Measurements from ENCODE around the gene GAK. TPM values are rescaled to one million over a fixed set of nuclear protein-coding genes. Genes with fewer than 3 reads are reported as not detected.
A peak's percentile ranks its signal among the peaks of the same experiment; 100 is the strongest.
"Not testable (repeated sequence)": the region's sequence is repeated elsewhere in the genome, so short reads cannot be mapped to it uniquely, and the experiment has no call there.

The GAK gene
- total RNA-seq, 1 experiment from 2014 or later, result 121 TPM

DNA sequence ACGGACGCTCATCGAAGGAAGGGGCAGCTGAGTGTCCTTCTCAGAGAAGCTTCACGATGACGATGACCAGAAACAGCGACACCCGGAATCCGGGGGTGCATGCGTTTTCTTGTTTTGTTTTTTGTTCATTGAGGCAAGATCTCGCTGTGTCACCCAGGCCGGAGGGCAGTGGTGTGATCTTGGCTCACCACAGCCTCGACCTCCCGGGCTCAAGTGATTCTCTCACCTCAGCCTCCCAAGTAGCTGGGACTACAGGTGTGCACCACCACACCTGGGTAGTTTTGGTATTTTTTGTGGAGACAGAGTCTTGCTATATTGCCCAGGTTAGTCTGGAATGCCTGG lies 21.4 kb upstream of the GAK start:
- DNase-seq (ENCODE audit: low read depth), result no peak

DNA sequence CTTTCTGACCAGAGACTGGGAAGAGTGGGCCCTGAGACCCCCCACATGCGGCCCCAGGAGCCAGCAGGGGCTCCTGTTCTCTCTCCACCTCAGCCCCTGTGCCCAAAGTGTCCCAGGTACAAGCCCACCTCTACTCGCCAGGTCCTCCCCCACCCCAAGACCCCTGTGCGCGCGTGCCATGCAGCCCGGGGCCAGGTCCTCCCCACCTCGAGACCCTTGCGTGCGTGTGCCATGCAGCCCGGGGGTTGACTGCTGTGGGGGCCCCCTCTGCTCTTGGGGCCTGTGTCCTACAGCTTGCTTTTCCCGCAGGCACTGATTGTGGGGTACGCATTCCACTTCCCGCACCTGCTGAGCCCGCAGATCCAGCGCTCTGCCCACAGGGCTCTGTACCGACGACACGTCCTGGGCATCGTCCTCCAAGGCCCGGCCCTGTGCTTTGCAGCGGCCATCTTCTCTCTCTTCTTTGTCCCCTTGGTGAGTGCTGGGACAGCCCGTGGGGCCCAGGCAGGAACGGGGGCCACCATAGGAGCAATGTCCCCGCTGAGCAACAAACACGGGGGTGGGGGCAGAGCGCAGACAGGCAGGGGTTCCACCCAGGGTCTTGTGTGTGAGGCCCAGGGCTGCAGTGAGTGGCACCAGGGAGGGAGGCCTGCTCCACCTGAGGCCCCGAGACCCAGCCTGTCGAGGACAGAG lies 20.9 kb upstream of the GAK start:
- no peak for DNase-seq (ENCODE audit: low read depth)

DNA sequence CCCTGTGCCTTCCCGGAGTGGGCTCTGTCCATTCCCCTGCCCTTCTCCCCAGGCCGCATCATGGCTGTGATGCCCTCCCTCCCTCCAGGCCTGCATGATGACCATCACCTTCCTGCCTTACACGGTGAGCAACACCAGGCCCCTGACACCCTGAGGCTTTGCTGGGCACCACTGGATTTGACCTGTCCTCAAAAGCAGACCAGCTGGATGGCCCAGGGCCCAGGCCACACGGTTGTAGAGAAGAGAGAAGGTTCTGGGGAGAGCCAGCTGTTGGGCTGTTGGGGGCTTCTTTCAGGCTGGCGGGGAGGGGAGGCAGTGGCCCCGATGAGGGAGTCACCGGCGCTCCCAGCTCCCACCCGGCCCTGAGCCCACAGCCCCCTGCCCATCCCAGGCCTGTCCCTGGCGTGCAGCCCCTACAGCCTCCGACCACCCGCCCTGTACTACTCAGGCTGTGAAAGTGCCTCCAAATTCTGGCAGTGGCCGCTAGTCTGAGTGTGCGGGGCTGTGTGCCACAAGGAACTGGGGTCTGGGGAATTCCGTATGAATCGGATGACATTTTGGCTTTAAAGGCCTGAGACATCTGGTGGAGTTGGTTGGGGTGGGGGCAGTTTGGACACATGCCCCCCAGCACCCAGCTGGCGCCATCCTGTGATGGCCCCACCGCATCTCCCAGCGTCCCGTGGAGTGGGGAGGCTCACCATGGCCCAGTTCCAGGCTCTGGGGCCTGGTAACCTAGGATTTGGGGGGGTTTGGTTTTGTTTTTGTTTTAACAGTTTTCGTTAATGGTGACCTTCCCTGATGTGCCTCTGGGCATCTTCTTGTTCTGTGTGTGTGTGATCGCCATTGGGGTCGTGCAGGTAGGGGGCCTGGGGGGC lies 19.7 kb upstream of the GAK start:
- DNase-seq (ENCODE audit: low read depth), result no peak

DNA sequence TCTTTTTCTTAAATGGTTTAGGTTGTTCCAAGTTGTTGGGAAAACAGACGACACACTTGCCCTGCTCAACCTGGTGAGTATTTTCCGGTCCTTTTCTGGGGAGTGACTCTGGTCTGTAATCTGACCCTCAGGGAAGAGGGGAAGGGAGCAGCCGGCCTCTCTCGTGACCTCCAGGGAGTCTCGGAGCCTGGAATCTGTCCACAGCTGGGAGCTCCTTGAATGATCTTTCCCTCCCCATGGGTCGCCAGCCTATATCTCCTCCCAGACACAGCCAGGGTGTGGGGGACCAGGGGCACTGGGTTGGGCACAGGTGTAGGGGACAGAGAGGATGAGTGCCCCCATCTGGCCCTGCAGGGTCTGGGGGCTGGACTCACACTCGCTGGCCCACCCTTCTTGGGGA lies 19.1 kb upstream of the GAK start:
- no peak for DNase-seq (ENCODE audit: low read depth)

DNA sequence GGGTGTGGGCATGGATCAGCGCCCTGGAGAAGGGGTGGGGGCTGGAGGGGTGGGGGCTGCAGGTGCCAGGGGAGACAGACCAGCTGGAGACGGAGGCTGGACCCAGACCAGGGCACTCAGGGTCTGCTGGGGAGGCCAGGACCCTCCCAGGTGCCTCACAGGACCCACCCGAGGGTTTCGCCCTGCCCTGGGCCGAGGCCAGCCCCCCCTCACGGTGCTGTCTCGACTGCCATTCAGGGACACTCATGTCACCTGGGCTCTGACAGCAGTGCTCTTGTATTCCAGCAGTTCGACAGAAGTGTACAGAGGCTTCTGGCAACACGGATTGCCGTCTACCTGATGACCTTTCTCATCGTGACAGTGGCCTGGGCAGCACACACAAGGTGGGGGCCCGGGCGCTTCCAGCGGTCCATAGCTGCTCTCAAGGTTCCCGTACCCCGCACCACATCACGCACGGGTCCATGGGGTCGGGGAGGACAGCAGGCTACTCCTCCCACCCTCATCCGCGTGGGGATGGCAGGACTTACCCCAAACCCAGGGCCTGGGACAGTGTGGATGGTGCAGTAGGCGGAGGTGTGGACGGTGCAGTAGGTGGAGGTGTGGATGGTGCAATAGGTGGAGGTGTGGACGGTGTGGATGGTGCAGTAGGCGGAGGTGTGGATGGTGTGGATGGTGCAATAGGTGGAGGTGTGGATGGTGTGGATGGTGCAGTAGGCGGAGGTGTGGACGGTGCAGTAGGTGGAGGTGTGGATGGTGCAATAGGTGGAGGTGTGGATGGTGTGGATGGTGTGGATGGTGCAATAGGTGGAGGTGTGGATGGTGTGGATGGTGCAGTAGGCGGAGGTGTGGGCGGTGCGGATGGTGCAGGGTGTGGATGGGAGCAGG lies 18.3 kb upstream of the GAK start:
- DNase-seq (ENCODE audit: low read depth), result no peak

DNA sequence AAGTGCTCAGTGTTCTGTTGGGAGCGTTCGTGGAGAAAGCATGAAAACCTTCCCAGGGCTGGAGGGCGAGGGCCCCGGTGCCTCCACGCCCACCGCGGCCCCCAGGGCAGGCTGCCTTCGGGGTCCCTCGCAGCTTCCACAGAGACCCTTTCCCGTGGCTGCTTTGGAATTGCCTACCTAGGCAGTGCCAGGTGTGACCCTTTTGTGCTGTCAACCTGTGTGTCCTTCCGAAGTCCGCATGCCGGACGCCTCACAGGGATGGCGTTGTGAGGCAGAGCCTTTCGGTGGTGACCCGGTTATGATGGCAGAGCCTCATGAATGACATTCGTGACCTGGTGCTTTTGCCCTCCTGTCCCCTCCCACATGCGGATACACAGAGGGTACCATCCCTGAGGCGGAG lies 17.5 kb upstream of the GAK start:
- DNase-seq (ENCODE audit: low read depth), result no peak

DNA sequence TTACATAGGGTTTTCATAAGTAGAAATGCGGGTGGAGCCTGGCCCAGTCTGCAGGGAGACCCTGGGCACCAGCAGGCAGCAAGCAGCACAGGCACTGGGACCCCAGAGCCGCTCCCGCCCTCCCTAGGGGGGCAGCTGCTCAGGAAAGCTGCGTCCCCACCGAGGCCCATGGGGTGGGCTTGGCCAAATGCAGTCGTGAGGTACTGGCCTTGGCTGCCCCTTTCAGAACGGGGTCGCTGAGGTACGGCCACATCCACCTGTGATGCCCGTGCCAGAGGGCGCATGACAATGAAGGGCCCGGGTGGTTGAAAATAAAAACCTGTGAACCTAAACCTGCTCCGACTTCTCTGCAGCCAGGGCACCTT lies 16.8 kb upstream of the GAK start:
- no peak for DNase-seq (ENCODE audit: low read depth)

DNA sequence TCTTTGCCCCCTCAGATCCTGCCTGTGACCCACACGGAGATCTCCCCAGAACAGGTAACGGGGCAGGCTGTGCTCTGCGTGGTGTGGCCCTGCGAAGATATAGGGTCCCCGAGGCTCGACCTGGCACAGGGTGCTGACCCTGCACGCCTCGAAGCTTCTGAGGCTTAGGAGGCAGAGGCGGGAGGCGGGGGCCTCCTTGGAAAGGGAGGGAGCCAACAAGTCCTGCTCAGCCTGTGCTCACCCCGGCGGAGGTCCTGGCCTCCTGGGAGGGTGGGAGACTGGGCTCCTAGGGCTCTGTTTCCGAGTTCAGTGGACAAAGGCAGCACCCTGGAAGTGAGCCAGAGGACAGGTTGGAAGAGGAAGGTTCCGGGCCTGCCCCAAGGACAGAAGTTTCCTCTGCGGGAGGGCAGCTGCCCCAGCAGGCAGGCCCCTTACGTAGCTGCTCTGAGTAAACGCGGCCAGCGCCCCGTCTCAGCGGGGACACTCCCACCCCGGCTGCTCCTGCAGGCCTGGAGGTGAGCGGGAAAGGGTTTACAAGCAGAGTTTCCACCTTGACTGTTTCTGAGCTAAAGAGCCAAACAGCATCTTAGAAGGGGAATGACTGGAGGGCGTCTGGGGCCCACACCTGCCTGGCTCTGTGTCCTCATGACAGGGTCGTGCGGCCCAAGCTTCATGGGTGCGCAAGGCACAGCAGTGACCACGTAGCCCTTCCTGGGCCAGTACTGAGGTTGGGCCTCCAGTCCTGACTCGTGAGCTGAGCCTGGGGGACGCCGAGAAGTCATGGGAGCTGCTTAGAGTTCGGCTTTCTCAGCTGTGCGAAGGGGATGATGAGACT lies 16.2 kb upstream of the GAK start:
- no peak for DNase-seq (ENCODE audit: low read depth)

DNA sequence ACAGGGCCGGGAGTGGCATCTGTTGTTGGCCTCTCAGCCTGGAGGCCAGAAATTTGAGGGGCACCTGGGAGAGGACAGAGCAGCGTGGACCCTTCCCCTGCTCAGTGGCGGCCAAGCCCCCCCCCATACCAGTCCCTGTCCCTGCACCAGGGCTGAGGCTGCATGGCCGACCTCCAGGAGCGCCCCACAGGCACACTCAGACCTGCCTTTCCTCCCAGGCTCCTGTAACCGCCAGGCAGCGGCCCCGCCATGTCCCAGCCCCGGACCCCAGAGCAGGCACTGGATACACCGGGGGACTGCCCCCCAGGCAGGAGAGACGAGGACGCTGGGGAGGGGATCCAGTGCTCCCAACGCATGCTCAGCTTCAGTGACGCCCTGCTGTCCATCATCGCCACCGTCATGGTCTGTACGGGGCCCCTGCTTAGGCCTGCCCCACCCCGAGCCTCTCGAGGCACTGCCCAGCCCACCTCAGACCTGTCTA lies 15.4 kb upstream of the GAK start:
- DNase-seq (ENCODE audit: low read depth), result no peak

DNA sequence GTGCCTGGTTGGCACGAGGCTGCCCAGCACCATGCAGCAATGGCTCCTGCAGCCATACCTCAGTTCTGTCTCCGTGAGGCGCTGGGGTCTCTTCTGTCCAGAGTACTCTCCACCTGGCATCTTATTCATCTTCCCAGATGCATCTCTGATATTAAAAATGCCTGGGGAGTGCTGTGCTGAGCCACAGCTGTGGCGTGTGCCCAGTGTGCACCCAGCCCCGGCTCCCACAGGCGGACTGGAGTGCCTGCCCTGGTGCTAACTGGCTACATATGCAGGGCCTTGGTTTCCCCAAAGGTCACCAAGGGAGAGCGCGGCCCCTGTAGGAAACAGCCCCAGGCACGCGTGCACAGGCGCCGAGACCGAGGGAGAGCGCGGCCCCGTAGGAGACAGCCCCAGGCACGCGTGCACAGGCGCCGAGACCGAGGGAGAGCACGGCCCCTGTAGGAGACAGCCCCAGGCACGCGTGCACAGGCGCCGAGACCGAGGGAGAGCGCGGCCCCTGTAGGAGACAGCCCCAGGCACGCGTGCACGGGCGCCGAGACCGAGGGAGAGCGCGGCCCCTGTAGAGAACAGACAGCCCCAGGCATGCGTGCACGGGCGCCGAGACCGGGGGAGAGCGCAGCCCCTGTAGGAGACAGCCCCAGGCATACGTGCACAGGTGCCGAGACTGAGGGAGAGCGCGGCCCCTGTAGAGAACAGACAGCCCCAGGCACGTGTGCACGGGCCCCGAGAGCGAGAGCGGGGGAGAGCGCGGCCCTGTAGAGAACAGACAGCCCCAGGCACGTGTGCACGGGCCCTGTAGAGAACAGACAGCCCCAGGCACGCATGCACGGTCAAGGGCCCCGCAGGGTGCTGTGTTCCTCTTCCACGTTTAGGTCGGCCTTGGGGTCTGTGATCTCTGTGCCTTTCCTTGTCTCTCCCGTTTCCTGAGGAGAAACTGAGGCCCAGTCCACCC lies 14.7 kb upstream of the GAK start:
- no peak for DNase-seq (ENCODE audit: low read depth)

DNA sequence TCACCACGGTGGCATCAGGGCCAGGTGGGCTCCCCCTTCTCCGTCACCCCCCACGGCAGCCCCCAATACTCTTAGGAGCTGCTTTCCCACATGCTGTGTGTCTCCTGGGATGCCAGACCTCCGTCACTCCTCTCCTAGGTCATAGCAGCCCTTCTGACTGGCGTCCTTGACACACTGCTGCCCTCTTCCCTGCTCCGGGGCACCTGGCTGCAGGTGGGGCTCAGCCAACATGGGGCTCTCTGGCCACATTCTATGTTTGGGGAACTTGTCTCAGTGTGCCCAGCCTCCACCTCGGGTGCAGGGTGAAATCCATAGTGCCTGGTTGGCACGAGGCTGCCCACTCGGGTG lies 14.0 kb upstream of the GAK start:
- DNase-seq (ENCODE audit: low read depth), result no peak

DNA sequence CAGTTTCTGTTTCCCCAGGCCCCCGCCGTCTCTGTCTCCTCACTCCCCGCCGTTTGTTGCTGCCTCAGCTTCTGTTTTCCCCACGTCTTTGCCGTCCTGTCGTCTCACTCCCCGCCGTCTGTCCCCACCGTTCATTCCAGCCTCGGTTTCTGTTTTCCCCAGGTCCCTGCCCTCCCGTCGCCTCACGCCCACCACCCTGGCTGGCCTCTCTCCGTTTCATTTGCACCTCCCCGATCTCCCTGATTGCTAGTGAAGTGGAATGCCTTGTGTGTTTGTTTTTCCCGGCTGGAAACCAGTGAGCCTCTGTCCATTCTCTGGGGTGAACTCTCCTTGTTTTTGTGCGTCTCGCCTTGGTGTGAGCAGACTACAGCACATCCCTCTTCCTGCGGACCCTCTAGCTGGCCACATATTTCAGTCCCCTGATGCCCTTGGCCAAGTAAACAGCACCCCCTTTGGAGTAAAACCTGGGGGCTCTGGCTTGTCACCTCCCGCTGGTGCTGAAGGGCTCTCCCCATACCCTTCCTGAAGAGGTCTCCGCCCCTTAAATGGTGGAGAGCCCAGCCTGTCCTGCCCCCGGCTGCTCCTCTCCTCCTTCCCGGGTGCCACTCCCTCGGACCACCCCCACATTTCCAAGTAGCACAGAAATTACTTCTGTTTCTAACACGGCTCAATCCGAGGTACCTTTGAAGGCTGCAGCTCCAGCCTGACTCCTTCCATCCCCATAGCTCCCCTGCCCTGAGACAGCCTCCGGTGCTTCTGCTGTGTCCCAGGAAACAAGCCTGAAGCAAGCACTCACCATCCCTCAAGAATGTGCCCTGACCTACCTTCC lies 13.4 kb upstream of the GAK start:
- DNase-seq (ENCODE audit: low read depth), result no peak

DNA sequence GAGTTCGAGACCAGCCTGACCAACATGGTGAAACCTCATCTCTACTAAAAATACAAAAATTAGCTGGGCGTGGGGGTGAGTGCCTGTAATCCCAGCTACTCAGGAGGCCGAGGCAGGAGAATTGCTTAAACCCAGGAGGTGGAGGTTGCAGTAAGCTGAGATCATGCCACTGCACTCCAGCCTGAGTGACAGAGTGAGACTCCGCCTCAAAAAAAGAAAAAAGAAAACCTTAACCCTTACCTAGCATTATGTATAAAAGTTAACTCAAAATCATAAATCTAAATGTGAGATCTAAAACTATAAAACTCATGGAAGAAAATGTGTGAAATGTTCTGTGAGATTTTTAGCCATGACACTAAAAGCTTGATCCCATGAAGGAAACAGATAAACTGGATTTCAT lies 7.4 kb upstream of the GAK start:
- not testable (repeated sequence) for DNase-seq (ENCODE audit: low read depth)

DNA sequence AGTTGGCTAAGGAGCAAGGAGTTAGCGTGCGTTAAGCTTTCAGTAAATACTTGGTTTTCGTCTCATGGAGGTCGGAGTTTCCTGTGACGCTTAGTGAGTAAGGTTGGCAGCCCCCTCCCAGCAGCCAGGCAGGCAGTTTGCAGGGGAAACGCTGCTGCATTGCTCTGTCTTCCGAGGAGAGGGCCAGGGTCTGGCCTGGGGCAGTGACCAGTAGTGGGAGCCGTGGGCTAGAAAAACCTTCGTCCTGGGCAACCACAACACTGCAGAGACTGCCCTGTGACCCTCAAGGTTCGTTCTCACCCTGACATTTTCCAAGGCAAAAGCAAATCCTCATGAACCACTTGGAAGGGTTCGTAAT lies 576 bp upstream of the GAK start:
- DNase-seq (ENCODE audit: low read depth), result no peak

DNA sequence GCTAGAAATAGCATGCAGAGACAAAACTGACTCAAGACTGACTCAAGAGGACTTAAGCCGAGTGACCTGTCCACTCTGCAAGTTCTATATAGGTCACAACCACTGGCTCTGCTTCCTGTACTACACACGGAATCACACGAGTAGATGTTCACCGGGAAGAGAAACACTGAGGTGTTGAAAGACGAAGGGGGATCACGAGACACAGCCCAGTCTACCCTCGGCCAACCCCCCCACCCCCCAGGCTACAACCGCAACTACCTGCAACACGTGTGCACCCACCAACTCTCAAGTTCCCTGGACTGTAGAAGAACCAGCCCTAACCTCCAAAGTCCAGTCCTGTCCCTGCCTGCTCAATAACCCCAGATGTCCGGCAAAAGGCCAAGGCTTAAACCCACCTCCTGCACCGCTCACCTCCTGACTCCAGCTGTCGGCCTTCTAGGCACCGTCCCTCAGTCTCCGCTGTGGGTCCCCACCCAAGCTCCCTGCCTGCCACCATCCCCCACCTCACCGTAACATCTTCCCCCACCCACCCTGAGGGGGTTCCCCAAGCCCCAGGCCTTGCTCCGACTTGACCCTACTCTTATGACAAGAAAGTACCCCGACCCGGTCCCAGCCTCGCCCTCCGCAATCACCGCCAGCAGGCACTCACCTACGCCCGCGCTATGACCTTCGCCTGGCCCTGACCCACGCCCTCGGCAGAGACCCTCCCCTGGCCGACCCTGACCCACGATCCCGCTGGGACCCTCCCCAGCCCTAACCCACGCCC lies 739 bp downstream of the GAK start:
- DNase-seq (ENCODE audit: low read depth), result peak; percentile 6

DNA sequence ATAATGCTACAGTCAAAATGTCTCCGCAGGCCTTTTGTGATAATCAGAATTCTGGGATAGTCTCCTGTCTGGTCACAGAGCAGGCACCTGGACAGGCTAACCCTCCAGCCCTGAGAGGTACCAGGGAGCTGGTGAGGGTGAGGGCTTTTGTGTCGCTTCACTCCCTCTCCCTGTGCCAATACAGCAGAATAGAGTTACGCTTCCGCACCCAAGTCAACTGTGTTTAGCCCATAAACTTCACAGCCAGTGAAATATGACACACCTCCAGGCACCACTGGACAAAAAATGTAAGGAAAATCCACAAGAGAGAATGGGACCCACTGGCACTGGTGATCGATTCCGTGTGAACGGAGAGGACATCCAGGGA lies 1.3 kb downstream of the GAK start:
- DNase-seq (ENCODE audit: low read depth), result no peak

DNA sequence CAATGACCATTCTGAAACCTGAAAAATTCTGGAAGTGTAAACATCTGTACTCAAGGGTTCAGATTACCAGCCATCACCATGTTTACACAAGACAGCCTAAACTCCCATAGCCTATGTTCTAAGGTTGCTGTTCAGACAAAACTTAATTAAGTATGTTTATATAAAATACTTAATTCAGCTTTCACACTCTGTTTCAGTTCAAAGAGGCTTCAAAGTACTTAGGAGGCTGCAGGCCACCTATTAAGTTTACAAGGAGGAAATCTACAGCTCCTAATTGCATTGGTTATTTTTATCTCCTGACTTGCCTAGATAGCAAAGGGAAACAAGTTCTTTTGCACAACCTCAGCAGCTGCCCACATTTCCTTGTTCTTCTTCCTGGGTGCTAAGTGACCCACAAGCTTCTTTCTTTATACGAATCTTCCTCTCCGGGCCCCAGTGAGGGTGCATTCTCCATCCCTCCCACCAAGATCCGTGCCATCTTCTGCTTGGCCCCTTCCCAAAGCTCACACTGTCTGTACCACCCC lies 2.0 kb downstream of the GAK start:
- no peak for DNase-seq (ENCODE audit: low read depth)

DNA sequence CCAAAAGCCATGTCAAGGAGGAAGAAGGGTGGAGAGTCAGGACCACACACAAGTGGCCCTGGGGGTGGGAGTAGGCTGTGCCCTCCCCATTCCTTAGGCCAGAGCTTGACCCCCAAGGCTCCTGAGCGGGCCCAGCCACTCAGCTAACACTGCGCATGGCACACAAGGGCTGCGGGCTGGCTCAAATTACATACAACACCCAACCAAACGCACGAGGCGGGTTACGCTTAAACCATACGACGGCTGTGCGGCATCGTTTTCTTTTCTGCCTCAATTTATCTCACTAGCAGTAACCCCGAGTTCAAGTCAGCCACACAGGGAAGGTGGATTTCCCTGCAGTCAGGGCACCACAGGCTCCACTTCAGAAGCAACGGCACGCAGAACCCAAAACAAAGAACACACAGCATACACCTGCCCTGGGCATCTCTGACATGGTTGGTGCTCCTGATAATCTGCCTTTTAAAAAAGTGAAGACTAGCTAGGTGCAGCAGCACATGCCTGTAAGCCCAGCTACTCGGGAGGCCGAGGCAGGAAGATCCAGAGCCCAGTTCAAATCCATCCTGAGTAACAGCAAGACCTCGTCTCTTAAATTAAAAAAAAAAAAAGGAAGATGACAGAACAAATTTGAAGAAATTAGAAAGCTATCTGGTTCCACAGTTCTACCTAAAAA lies 2.9 kb downstream of the GAK start:
- DNase-seq (ENCODE audit: low read depth), result no peak

Data from HT1080 (cell line).